GM20000 (cell line): Measurements from ENCODE around the gene RAB7A.

Experiments
- DNase-seq: peaks from one replicate; pipeline ENCODE4 v3.0.0; 2012; ENCODE audit warnings: low spot score
- TF ChIP-seq, protein P1 (sequence below): IDR thresholded peaks from 2 replicates; pipeline ENCODE4 v1.5.1; 2012; ENCODE audit warnings: mild to moderate bottlenecking, control low read depth; ENCODE audit errors: extremely low read depth, missing control alignments

The RAB7A gene

DNA sequence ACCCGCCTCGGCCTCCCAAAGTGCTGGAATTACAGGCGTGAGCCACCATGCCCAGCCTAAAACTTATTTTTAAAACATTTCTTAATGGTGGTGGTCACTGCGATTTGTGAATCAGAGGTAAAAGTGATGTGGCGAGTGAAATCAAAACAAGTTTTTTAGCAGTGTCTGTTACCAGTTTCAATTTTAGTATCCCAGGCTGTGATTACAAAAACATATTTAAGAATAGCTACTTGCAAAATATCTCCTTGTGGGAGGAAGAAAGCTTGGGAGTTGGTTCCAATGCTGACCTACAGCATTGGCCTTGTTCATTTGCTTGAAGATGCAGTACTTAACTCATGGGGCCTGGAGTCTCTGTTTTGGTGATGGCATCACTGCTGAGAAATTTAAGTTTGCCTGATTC lies 4.5 kb downstream of the RAB7A start:
- DNase-seq: peak; percentile 41
- TF ChIP-seq, protein P1, sequence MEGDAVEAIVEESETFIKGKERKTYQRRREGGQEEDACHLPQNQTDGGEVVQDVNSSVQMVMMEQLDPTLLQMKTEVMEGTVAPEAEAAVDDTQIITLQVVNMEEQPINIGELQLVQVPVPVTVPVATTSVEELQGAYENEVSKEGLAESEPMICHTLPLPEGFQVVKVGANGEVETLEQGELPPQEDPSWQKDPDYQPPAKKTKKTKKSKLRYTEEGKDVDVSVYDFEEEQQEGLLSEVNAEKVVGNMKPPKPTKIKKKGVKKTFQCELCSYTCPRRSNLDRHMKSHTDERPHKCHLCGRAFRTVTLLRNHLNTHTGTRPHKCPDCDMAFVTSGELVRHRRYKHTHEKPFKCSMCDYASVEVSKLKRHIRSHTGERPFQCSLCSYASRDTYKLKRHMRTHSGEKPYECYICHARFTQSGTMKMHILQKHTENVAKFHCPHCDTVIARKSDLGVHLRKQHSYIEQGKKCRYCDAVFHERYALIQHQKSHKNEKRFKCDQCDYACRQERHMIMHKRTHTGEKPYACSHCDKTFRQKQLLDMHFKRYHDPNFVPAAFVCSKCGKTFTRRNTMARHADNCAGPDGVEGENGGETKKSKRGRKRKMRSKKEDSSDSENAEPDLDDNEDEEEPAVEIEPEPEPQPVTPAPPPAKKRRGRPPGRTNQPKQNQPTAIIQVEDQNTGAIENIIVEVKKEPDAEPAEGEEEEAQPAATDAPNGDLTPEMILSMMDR: no peak

- DNase-seq: peak; percentile 45
- TF ChIP-seq, protein P1: no peak
Measured at GRCh38 chr3:128734523-128735189, 8.7 kb downstream of the RAB7A start.

DNA sequence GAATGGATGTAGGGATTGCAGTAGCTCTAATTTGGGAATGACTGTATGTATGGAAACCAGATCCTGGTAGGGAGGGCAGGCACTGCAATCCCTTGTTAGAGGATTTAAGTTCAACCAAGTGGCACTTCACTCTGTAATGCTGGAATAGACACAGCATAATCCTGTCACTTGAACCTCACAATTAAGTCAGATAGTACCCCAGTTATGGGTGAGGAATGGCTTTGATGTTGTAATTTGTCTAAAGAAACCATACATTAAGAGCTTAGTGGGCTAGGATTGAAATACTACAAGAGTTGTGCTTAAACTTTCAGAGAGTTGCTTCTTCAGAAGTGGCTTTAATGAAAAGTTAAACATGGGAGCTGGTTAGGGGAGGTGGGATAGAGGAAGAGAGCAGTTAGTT lies 9.3 kb downstream of the RAB7A start:
- TF ChIP-seq, protein P1: no peak
- DNase-seq: no peak

DNA sequence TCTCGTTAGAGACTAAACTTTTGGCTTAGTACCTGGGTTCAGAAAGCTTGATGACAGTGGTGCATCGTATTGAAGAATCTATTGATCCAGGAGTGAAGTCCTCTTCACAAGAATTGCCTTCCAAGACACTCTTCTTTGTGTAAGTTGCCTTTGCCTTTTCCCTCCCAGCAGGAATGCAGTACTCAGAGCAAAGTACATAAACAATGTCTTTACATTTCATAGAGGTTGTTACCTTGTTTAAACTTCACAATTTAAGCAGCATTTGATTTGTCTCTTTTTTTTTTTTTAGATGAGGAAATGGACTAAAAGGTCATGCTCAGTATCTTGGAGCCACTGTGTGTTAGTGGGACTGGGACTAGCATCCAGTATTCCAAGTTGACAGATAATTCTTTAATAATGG lies 9.9 kb downstream of the RAB7A start:
- TF ChIP-seq, protein P1: no peak
- no peak for DNase-seq

DNA sequence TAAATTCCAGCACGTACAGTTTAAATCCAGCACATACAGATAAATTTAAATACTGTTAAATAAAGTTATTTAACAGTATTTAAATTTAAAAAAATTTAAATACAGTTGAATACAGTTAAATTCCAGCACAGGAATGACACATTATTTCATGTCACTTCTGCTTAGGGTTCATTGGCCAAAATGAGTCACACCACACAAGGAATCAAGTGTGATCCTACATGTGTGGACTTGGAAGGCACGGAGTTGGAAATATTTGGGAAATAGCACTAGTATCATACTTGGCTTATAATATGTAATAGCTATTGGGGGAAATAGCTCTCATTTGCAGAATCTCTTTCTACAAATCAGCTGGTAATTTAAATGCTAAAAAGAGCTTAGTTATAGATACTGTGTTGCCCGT lies 10.6 kb downstream of the RAB7A start:
- DNase-seq: no peak
- TF ChIP-seq, protein P1: no peak

DNA sequence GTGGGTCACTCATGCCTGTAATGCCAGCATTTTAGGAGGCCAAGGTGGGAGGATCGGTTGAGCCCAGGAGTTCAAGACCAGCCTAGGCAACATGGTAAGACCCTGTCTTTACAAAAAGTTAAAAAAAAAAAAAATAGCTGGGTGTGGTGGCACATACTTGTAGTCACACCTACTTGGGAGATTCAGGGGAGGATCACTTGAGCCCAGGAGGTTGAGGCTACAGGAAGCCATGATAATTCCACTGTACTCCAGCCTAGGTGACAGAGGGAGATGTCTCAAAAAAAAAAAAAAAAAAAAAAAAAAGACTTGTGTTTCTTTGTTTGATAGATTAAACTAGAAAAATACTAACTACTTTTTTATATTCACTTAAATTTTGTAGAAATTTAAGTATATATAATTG lies 14.6 kb downstream of the RAB7A start:
- TF ChIP-seq, protein P1: no peak
- DNase-seq: no peak

DNA sequence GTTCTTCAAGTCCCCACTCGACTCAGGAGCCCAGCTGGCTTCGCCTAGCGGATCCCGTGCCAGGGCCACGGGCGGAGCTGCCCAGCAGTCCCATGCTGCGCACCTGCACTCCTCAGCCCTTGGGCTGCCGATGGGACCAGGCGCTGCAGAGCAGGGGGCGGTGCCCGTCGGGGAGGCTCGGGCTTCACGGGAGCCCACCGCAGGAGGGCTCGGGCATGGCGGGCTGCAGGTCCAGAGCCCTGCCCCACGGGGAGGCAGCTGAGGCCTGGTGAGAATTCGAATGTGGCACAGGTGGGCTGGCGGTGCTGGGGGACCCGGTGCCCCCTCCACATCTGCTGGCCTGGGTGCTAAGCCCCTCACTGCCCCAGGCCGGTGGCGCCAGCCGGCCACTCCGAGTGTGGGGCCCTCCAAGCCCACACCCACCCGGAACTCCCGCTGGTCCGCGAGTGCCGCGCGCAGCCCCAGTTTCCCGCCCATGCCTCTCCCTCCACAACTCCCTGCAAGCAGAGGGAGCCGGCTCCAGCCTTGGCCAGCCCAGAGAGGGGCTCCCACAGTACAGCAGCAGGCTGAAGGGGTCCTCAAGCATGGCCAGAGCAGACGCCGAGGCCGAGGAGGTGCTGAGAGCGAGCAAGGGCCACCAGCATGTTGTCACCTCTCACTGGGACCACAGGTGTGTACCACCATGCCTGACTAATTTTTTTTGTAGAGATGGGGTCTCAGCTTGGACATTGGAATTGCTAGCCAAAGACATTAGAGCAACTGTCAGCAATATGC lies 17.0 kb downstream of the RAB7A start:
- TF ChIP-seq, protein P1: no peak
- no peak for DNase-seq
